GM19099 (cell line): Measurements from ENCODE around the gene SWAP70.

Source experiments
- POLR2A ChIP-seq: IDR thresholded peaks from 3 replicates; pipeline ENCODE4 v1.6.1; 2011; ENCODE audit warnings: low read depth; ENCODE audit not compliant: insufficient read length; ENCODE audit errors: extremely low read depth

Gene SWAP70

DNA sequence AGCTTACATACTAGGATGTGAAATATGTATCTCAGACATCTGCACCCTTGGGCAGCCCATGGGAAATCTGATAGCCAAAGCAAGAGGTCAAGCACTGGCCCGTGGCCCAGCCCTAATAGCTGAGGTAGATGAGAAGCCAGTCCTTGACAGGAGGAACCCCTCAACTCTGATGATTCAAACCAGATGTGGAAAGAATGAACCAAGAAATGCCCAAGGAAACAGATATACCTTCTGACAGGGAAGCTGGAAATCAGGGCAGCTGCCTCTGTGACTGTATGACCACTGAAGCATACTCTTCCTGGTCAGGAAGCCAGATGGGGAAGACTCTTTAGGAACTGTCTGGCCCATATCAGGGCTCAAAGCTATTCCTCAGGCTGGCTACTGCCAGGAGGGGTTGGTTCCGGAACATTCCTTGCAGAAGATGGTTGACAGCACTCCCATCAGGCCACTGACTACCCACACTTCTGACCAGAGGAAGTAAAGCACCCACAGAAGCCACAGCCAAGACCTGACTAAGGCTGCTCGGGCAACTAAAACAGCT lies 124.2 kb downstream of the SWAP70 start:
- no peak for TF ChIP-seq POLR2A

DNA sequence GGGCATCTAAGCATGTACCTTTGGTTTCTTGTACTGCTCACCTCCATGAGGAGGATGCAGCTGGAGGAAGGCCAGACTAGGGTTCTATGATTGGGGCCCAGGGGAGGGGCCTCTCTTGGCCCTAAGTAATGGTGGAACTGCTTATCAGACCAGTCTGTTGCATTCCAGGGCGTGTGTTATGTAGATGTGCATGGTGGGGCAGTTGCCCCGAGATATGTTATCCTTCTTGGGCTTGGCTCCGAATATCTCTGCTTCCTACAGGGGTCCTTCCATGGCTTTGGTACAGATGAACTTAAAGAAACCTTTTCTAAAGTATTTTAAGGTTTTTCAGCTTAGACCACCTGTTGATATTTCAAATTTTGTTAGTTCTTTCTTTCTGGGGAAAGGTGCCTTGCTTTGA lies 126.0 kb downstream of the SWAP70 start:
- TF ChIP-seq POLR2A = no peak

DNA sequence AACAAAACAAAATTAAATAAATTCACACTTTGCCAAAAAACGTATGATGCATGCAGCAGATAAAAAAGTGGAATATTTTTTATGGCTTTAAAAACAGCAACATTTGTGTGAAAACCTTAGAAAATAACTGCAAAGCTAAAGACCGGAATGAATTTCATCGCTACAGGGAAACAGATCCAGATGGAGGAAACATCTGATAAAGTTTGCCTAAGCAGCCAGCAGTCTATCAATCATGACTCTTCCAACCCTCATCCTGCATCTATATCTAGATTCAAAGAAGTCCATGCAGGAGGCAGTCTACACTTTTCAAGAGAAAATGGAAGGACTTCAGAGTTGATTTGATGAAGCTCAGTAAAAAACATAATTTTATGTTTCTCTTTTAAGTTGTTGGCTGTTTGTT lies 126.8 kb downstream of the SWAP70 start:
- no peak for TF ChIP-seq POLR2A

DNA sequence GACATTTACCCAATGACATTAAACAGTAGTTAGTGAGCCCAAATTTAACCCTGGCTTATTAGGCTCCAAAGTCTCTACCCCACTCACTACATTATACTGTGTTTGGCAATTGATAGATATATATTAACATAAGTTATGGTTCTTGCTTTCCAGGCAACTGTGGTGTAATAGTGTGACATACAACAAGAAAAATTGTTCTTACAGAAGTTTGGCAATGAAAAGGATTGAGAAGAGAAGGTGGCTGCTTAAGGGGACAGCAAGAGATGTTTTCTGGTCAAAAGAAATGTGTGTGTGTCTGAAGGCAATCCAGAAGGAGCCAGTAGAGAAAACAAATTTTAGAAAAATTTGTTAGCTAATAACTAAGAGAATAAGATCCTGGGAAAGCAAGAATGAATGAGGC lies 132.4 kb downstream of the SWAP70 start:
- TF ChIP-seq POLR2A = no peak

GRCh38 chr11:9796854-9797253 lies 133.0 kb downstream of the SWAP70 start:
- no peak for TF ChIP-seq POLR2A

- TF ChIP-seq POLR2A = no peak
Measured at GRCh38 chr11:9797300-9797699, 133.4 kb downstream of the SWAP70 start.

DNA sequence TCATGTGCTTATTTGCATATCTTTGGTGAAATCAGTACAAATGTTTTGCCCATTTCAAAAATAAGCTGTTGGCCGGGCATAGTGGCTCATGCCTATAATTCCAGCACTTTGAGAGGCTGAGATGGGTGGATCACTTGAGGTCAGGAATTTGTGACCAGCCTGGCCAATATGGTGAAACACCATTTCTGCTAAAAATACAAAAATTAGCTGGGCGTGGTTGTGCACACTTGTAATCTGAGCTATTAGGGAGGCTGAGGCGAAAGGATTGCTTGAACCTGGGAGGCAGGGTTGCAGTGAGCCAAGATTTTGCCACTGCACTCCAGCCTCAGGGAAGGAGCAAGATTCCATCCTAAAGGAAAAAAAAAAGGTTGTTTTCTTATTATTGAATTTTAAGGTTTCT lies 136.0 kb downstream of the SWAP70 start:
- no peak for TF ChIP-seq POLR2A

DNA sequence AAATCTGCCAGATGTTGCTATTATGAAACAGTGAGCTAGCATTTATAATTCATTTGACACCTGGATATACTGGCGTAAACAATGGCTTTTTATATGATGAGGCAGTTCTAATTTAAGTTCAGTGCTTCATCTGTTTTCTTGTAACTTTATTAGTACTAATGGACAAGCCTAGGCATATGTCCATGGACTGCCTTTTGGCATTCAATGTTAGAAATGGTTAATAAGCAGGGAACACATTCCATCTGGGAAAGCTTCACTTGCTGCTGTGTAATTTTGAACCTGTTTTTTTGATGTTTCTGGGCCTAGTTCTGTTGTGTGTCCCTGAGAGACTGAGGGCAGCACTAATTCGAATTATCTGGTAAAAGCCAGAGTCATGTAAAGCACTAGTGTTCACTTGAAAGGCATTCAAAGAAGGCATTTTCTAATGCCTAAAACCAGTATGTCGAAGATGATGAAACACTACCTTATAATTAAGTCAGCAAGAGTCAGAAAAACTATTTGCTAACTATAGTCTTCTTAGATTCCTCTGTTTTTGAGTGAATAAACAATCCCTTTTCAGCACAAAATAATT lies 138.5 kb downstream of the SWAP70 start:
- no peak for TF ChIP-seq POLR2A
